Measurements from ENCODE around the gene NOS1AP.

- TF ChIP-seq CTCF (conservative IDR thresholded peaks at IDR 0.05; ENCODE audit: low read length) (no peak), EZH2phosphoT487 (IDR thresholded peaks at IDR 0.05; ENCODE audit: borderline replicate concordance, low read depth, low read length) (no peak)
Measured at GRCh38 chr1:162301696-162302095, 232.2 kb downstream of the NOS1AP start.

All from OCI-LY7 (cell line).